Adipocyte (in vitro differentiated cells): ENCODE data around the gene PMFBP1.
A peak's percentile ranks its signal among the peaks of the same experiment; 100 is the strongest.

Source experiments
- DNase-seq: peaks from one replicate; pipeline ENCODE4 v3.0.0-alpha.2; 2015; ENCODE audit warnings: low read depth
- H3K27me3 ChIP-seq: replicated peaks from 2 replicates; pipeline ENCODE4 v1.7.0; 2013; ENCODE audit warnings: mild to moderate bottlenecking, low read length, moderate library complexity; ENCODE audit not compliant: control insufficient read depth, insufficient read depth
- H3K36me3 ChIP-seq: 2 replicates; pipeline ENCODE4 v1.7.0; 2013; ENCODE audit warnings: low read length, mild to moderate bottlenecking, moderate library complexity; ENCODE audit not compliant: control insufficient read depth, insufficient read depth, severe bottlenecking
- H3K4me1 ChIP-seq: 2 replicates; pipeline ENCODE4 v1.7.0; 2013; ENCODE audit warnings: mild to moderate bottlenecking, low read length, moderate library complexity; ENCODE audit not compliant: control insufficient read depth, insufficient read depth
- H3K4me3 ChIP-seq: 2 replicates; pipeline ENCODE4 v1.7.0; 2013; ENCODE audit warnings: mild to moderate bottlenecking, low read length, moderate library complexity
- H3K9ac ChIP-seq: 2 replicates; pipeline ENCODE4 v1.7.0; 2013; ENCODE audit warnings: mild to moderate bottlenecking, low read length, moderate library complexity
- H3K9me3 ChIP-seq: 2 replicates; pipeline ENCODE4 v1.7.0; 2013; ENCODE audit warnings: mild to moderate bottlenecking, low read length, moderate library complexity; ENCODE audit not compliant: control insufficient read depth

PMFBP1 gene

GRCh38 chr16:72172105-72173034 is at the start of gene PMFBP1:
Gene PMFBP1 (minus strand): TSS chr16:72172155. CDS start chr16:72171208, 947 bp downstream.
- H3K36me3 ChIP-seq, result no peaks in the 10 kb centered on the region
- H3K4me1 ChIP-seq, result no peaks in the 10 kb centered on the region
- H3K9ac ChIP-seq, result no peak within 1 kb of the TSS
- peak; percentile 16 for DNase-seq
- peaks cover 21% of the 10 kb centered on the region for H3K9me3 ChIP-seq
- H3K4me3 ChIP-seq, result no peak within 1 kb of the TSS
- H3K27me3 ChIP-seq, result no peaks in the 10 kb centered on the region

GRCh38 chr16:72221630-72222024 is 49.7 kb upstream of the PMFBP1 start:
- Histone ChIP-seq H3K9me3 (no peaks in the 10 kb centered on the region), H3K27me3 (no peaks in the 10 kb centered on the region), H3K4me1 (no peaks in the 10 kb centered on the region), H3K9ac (no peak overlapping the region), H3K4me3 (no peak overlapping the region), H3K36me3 (no peaks in the 10 kb centered on the region)
- DNase-seq, result no peak

GRCh38 chr16:72220875-72221629 is 49.1 kb upstream of the PMFBP1 start:
- H3K4me1 ChIP-seq, result no peaks in the 10 kb centered on the region
- no peaks in the 10 kb centered on the region for H3K36me3 ChIP-seq
- H3K9me3 ChIP-seq, result no peaks in the 10 kb centered on the region
- DNase-seq, result no peak
- no peaks in the 10 kb centered on the region for H3K27me3 ChIP-seq
- no peak overlapping the region for H3K4me3 ChIP-seq
- no peak overlapping the region for H3K9ac ChIP-seq

GRCh38 chr16:72219282-72219681 is 47.3 kb upstream of the PMFBP1 start:
- Histone ChIP-seq H3K4me1 (no peaks in the 10 kb centered on the region), H3K27me3 (no peaks in the 10 kb centered on the region), H3K4me3 (no peak overlapping the region), H3K36me3 (no peaks in the 10 kb centered on the region), H3K9me3 (peaks cover 9% of the 10 kb centered on the region), H3K9ac (no peak overlapping the region)
- no peak for DNase-seq

GRCh38 chr16:72216767-72217166 is 44.8 kb upstream of the PMFBP1 start:
- Histone ChIP-seq H3K9me3 (peaks cover 9% of the 10 kb centered on the region), H3K4me1 (no peaks in the 10 kb centered on the region), H3K9ac (no peak overlapping the region), H3K27me3 (no peaks in the 10 kb centered on the region), H3K4me3 (no peak overlapping the region), H3K36me3 (no peaks in the 10 kb centered on the region)
- DNase-seq, result no peak

GRCh38 chr16:72214821-72215220 is 42.9 kb upstream of the PMFBP1 start:
- Histone ChIP-seq H3K9ac (no peak overlapping the region), H3K27me3 (no peaks in the 10 kb centered on the region), H3K4me1 (no peaks in the 10 kb centered on the region), H3K9me3 (peaks cover 9% of the 10 kb centered on the region), H3K4me3 (no peak overlapping the region), H3K36me3 (no peaks in the 10 kb centered on the region)
- DNase-seq, result no peak

- Histone ChIP-seq H3K9ac (no peak overlapping the region), H3K27me3 (no peaks in the 10 kb centered on the region), H3K9me3 (peaks cover 9% of the 10 kb centered on the region), H3K4me1 (no peaks in the 10 kb centered on the region), H3K36me3 (no peaks in the 10 kb centered on the region), H3K4me3 (no peak overlapping the region)
- DNase-seq, result no peak
Measured at GRCh38 chr16:72211110-72211509, 39.2 kb upstream of the PMFBP1 start.

GRCh38 chr16:72210555-72210954 is 38.6 kb upstream of the PMFBP1 start:
- no peak overlapping the region for H3K4me3 ChIP-seq
- no peaks in the 10 kb centered on the region for H3K27me3 ChIP-seq
- H3K36me3 ChIP-seq, result no peaks in the 10 kb centered on the region
- H3K9me3 ChIP-seq, result peaks cover 9% of the 10 kb centered on the region
- H3K4me1 ChIP-seq, result no peaks in the 10 kb centered on the region
- no peak overlapping the region for H3K9ac ChIP-seq
- no peak for DNase-seq

GRCh38 chr16:72210072-72210471 is 38.1 kb upstream of the PMFBP1 start:
- no peak for DNase-seq
- Histone ChIP-seq H3K4me3 (no peak overlapping the region), H3K36me3 (no peaks in the 10 kb centered on the region), H3K27me3 (no peaks in the 10 kb centered on the region), H3K9ac (no peak overlapping the region), H3K9me3 (peaks cover 4% of the 10 kb centered on the region), H3K4me1 (no peaks in the 10 kb centered on the region)

- no peaks in the 10 kb centered on the region for H3K27me3 ChIP-seq
- no peak for DNase-seq
- H3K9ac ChIP-seq, result no peak overlapping the region
- no peaks in the 10 kb centered on the region for H3K36me3 ChIP-seq
- no peak overlapping the region for H3K4me3 ChIP-seq
- no peaks in the 10 kb centered on the region for H3K9me3 ChIP-seq
- H3K4me1 ChIP-seq, result no peaks in the 10 kb centered on the region
Measured at GRCh38 chr16:72206299-72206698, 34.3 kb upstream of the PMFBP1 start.

- H3K4me1 ChIP-seq, result peaks cover 2% of the 10 kb centered on the region
- H3K9ac ChIP-seq, result no peak overlapping the region
- no peaks in the 10 kb centered on the region for H3K27me3 ChIP-seq
- peak; percentile 19 for DNase-seq
- no peaks in the 10 kb centered on the region for H3K36me3 ChIP-seq
- no peaks in the 10 kb centered on the region for H3K9me3 ChIP-seq
- H3K4me3 ChIP-seq, result no peak overlapping the region
Measured at GRCh38 chr16:72203401-72203800, 31.4 kb upstream of the PMFBP1 start.
